HepG2 (cell line): ENCODE results near the gene RCHY1. TPM values are rescaled to one million over a fixed set of nuclear protein-coding genes. Genes with fewer than 3 reads are reported as not detected.
A peak's percentile ranks its signal among the peaks of the same experiment; 100 is the strongest.

ENCODE experiments used
- ATRX ChIP-seq: sonication (generic); formaldehyde crosslinking; IDR thresholded peaks from 2 replicates; pipeline ENCODE4 v1.4.0; 2020; ENCODE audit warnings: missing genetic modification reagents, borderline replicate concordance
- BRCA1 ChIP-seq: sonication (generic); formaldehyde crosslinking; IDR thresholded peaks from 2 replicates; pipeline ENCODE4 v1.4.0; 2020; ENCODE audit warnings: missing genetic modification reagents
- CTCF ChIP-seq: sonication (generic); formaldehyde crosslinking; IDR thresholded peaks from 2 replicates; pipeline ENCODE4 v1.5.0; 2020; ENCODE audit warnings: mild to moderate bottlenecking, missing genetic modification reagents, moderate library complexity
- E2F1 ChIP-seq: sonication (generic); formaldehyde crosslinking; IDR thresholded peaks from 2 replicates; pipeline ENCODE4 v1.5.0; 2020; ENCODE audit warnings: missing genetic modification reagents
- E2F5 ChIP-seq: sonication (generic); formaldehyde crosslinking; conservative IDR thresholded peaks from 2 replicates; pipeline ENCODE4 v1.4.0; 2020; ENCODE audit warnings: missing genetic modification reagents
- EED ChIP-seq: sonication (generic); formaldehyde crosslinking; IDR thresholded peaks from 2 replicates; pipeline ENCODE4 v1.5.0; 2020; ENCODE audit warnings: mild to moderate bottlenecking, missing genetic modification reagents
- ELF1 ChIP-seq: sonication (generic); formaldehyde crosslinking; IDR thresholded peaks from 2 replicates; pipeline ENCODE4 v1.4.0; 2020; ENCODE audit warnings: missing genetic modification reagents
- FOXM1 ChIP-seq: sonication (generic); formaldehyde crosslinking; IDR thresholded peaks from 2 replicates; pipeline ENCODE4 v1.5.0; 2020; ENCODE audit warnings: missing genetic modification reagents
- KDM5A ChIP-seq: fragments of 200-600 bp; sonication (generic); IDR thresholded peaks from 2 replicates; pipeline ENCODE4 v1.7.0; 2018; ENCODE audit warnings: antibody characterized with exemption, mild to moderate bottlenecking, low read length, borderline replicate concordance
- KLF11 ChIP-seq: IDR thresholded peaks from 2 replicates; pipeline ENCODE4 v1.6.1; 2016; ENCODE audit warnings: missing compliant biosample characterization
- NFKB2 ChIP-seq: sonication (generic); formaldehyde crosslinking; IDR thresholded peaks from 2 replicates; pipeline ENCODE4 v1.4.0; 2020; ENCODE audit warnings: missing genetic modification reagents, borderline replicate concordance
- NFKBIZ ChIP-seq: IDR thresholded peaks from 2 replicates; pipeline ENCODE4 v1.6.1; 2018; ENCODE audit warnings: missing genetic modification reagents, missing compliant biosample characterization
- NR2F1 ChIP-seq, 2 experiments: fragments of 450-650 bp in 1 of 2; formaldehyde crosslinking in 1 of 2; IDR thresholded peaks; 2 replicates each; pipeline versions ENCODE4 v1.5.0 to v1.6.1; 2016 to 2020; ENCODE audit warnings: mild to moderate bottlenecking in 1 of 2, missing compliant biosample characterization in 1 of 2, missing genetic modification reagents in 1 of 2, moderate library complexity in 1 of 2
- SNAI1 ChIP-seq: sonication (generic); formaldehyde crosslinking; IDR thresholded peaks from 2 replicates; pipeline ENCODE4 v1.5.0; 2020; ENCODE audit warnings: mild to moderate bottlenecking, missing genetic modification reagents, borderline replicate concordance
- SP5 ChIP-seq: IDR thresholded peaks from 2 replicates; pipeline ENCODE4 v1.6.1; 2016; ENCODE audit warnings: low read depth, borderline replicate concordance
- SRSF4 ChIP-seq: fragments of 200-400 bp; formaldehyde crosslinking; IDR thresholded peaks from one replicate; pipeline ENCODE4 v1.6.1; 2018; ENCODE audit warnings: mild to moderate bottlenecking, low read depth, low read length, moderate library complexity; ENCODE audit not compliant: poor library complexity, severe bottlenecking
- TEAD3 ChIP-seq: optimal IDR thresholded peaks from 2 replicates; pipeline ENCODE3; 2016; ENCODE audit warnings: borderline replicate concordance
- TEF ChIP-seq: sonication (generic); formaldehyde crosslinking; IDR thresholded peaks from 2 replicates; pipeline ENCODE4 v1.5.0; 2020; ENCODE audit warnings: missing genetic modification reagents
- ZNF124 ChIP-seq: sonication (generic); formaldehyde crosslinking; IDR thresholded peaks from 2 replicates; pipeline ENCODE4 v1.4.0; 2020; ENCODE audit warnings: missing genetic modification reagents
- ZNF329 ChIP-seq: sonication (generic); formaldehyde crosslinking; IDR thresholded peaks from 2 replicates; pipeline ENCODE4 v1.9.0; 2021; ENCODE audit warnings: low read depth, mild to moderate bottlenecking, missing genetic modification reagents
- ZSCAN9 ChIP-seq: IDR thresholded peaks from 2 replicates; pipeline ENCODE4 v1.6.1; 2016; ENCODE audit warnings: borderline replicate concordance
- polyA plus RNA-seq, 8 experiments: library from polyadenylated mRNA; depleted of rRNA in 3 of 8; stranded (reverse) in 7 of 8; unstranded in 1 of 8; fragments of >200 nt; fragmentation: Illumina TruSeq in 4 of 8; extraction: Trizol in 4 of 8; gene quantifications; 2 replicates each; pipeline versions ENCODE4 v1.2.1 to v1.2.3, GENCODE V29; 2011 to 2016; ENCODE audit warnings: low read depth in 4 of 8, missing spikeins in 1 of 8, mixed read lengths in 1 of 8; ENCODE audit not compliant: insufficient read depth in 1 of 8
- total RNA-seq, 5 experiments: library from RNA; depleted of rRNA; stranded (reverse); fragments of >200 nt; fragmentation: Illumina TruSeq; extraction: Trizol; gene quantifications; 2 replicates each; pipeline ENCODE4 v1.2.3, GENCODE V29; 2016; ENCODE audit warnings: low read depth in 1 of 5
- TF ChIP-seq, protein P1 (sequence below): sonication (generic); formaldehyde crosslinking; IDR thresholded peaks from 2 replicates; pipeline ENCODE4 v1.4.0; 2020; ENCODE audit warnings: missing genetic modification reagents
- TF ChIP-seq, protein P2 (sequence below): sonication (generic); formaldehyde crosslinking; IDR thresholded peaks from 2 replicates; pipeline ENCODE4 v1.8.0; 2022; ENCODE audit warnings: mild to moderate bottlenecking, missing genetic modification reagents, moderate library complexity

Gene RCHY1
- total and polyA plus RNA-seq, 2 of the 13 experiments (the other 11 are each of a cell fraction or from before 2014, with no cell fraction given): 19.9 to 30.5 TPM

GRCh38 chr4:75514131-75514948 lies at the start of gene RCHY1, which contains the start of gene THAP6 (continued):
- TF ChIP-seq ZNF124 (no peak), NFKBIZ (peak; percentile 37; the same call in 1 of the 2 replicates), TEF (CRISPR knock-in tag) (no peak; the same call in 1 of the 2 replicates), SNAI1 (CRISPR knock-in tag) (no peak), EED (CRISPR knock-in tag) (0 out of 2 replicates have a peak, but pooled peaks have one; percentile 86), FOXM1 (CRISPR knock-in tag) (no peak), E2F5 (0 out of 2 replicates have a peak, but pooled peaks have one; percentile 28), ZSCAN9 (CRISPR knock-in tag) (peak; percentile 87), KLF11 (CRISPR knock-in tag) (peak; percentile 85), TEAD3 (peak; percentile 97), SP5 (CRISPR knock-in tag) (peak; percentile 79), BRCA1 (CRISPR knock-in tag) (no peak), NR2F1 (CRISPR knock-in tag; IDR thresholded peaks at IDR 0.05) (no peak), CTCF (CRISPR knock-in tag) (peak; percentile 13), ELF1 (CRISPR knock-in tag) (peak; percentile 97), NFKB2 (0 out of 2 replicates have a peak, but pooled peaks have one; percentile 28), ATRX (no peak), E2F1 (CRISPR knock-in tag) (peak; percentile 23; the same call in 1 of the 2 replicates), ZNF329 (no peak), KDM5A (peak; percentile 86), SRSF4 (no peak)
- TF ChIP-seq, protein P1, sequence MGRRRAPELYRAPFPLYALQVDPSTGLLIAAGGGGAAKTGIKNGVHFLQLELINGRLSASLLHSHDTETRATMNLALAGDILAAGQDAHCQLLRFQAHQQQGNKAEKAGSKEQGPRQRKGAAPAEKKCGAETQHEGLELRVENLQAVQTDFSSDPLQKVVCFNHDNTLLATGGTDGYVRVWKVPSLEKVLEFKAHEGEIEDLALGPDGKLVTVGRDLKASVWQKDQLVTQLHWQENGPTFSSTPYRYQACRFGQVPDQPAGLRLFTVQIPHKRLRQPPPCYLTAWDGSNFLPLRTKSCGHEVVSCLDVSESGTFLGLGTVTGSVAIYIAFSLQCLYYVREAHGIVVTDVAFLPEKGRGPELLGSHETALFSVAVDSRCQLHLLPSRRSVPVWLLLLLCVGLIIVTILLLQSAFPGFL (CRISPR knock-in tag): no peak
- TF ChIP-seq, protein P2, sequence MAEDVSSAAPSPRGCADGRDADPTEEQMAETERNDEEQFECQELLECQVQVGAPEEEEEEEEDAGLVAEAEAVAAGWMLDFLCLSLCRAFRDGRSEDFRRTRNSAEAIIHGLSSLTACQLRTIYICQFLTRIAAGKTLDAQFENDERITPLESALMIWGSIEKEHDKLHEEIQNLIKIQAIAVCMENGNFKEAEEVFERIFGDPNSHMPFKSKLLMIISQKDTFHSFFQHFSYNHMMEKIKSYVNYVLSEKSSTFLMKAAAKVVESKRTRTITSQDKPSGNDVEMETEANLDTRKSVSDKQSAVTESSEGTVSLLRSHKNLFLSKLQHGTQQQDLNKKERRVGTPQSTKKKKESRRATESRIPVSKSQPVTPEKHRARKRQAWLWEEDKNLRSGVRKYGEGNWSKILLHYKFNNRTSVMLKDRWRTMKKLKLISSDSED: no peak
